ENCODE results near the gene GREM1. TPM values are rescaled to one million over a fixed set of nuclear protein-coding genes. Genes with fewer than 3 reads are reported as not detected.

Gene GREM1
- total RNA-seq, 2 donors from 2014 or later: 0.62 to 2.7 TPM

- no peak overlapping the region for H3K27ac ChIP-seq (ENCODE audit: low read depth, low read length)
- H3K27ac Mint-ChIP-seq: no peak overlapping the region
- H3K27me3 ChIP-seq (ENCODE audit: control insufficient read depth, insufficient read depth, low read length, poor library complexity, severe bottlenecking): no peaks in the 10 kb centered on the region
- no peaks in the 10 kb centered on the region for H3K36me3 Mint-ChIP-seq (ENCODE audit: low read depth)
- H3K9ac ChIP-seq (ENCODE audit: extremely low read depth, low read length, poor library complexity, severe bottlenecking): no peak overlapping the region
- 95% methylated on average over 2 of the region's 2 CpGs; no CpG with 5 or more reads in 1 of the 2 experiments for WGBS, 2 experiments (ENCODE audit: insufficient coverage in 1 of 2, insufficient read length in 1 of 2)
- H3K27me3 Mint-ChIP-seq (ENCODE audit: insufficient read depth): peaks cover 3% of the 10 kb centered on the region
- H3K9me3 Mint-ChIP-seq: peaks cover 3% of the 10 kb centered on the region
- no peaks in the 10 kb centered on the region for H3K36me3 ChIP-seq (ENCODE audit: control insufficient read depth, insufficient read depth, low read length)
- no peaks in the 10 kb centered on the region for H3K9me3 ChIP-seq (ENCODE audit: control insufficient read depth, low read length)
- no peak for DNase-seq
- no peaks in the 10 kb centered on the region for H3K4me1 ChIP-seq (ENCODE audit: control insufficient read depth, insufficient read depth, low read length)
- H3K4me3 Mint-ChIP-seq: no peak overlapping the region
- no peak overlapping the region for H3K4me3 ChIP-seq (ENCODE audit: low read length)
- peaks cover 4% of the 10 kb centered on the region for H3K4me1 Mint-ChIP-seq
- TF ChIP-seq, protein P1, sequence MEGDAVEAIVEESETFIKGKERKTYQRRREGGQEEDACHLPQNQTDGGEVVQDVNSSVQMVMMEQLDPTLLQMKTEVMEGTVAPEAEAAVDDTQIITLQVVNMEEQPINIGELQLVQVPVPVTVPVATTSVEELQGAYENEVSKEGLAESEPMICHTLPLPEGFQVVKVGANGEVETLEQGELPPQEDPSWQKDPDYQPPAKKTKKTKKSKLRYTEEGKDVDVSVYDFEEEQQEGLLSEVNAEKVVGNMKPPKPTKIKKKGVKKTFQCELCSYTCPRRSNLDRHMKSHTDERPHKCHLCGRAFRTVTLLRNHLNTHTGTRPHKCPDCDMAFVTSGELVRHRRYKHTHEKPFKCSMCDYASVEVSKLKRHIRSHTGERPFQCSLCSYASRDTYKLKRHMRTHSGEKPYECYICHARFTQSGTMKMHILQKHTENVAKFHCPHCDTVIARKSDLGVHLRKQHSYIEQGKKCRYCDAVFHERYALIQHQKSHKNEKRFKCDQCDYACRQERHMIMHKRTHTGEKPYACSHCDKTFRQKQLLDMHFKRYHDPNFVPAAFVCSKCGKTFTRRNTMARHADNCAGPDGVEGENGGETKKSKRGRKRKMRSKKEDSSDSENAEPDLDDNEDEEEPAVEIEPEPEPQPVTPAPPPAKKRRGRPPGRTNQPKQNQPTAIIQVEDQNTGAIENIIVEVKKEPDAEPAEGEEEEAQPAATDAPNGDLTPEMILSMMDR (conservative IDR thresholded peaks at IDR 0.05): no peak
These were observed 25.5 kb upstream of the GREM1 start for GRCh38 chr15:32692286-32692685.

GRCh38 chr15:32694222-32694983, 23.4 kb upstream of the GREM1 start:
- peaks cover 2% of the 10 kb centered on the region for H3K9me3 Mint-ChIP-seq
- peaks cover 3% of the 10 kb centered on the region for H3K27me3 Mint-ChIP-seq (ENCODE audit: insufficient read depth)
- no peak overlapping the region for H3K4me3 ChIP-seq (ENCODE audit: low read length)
- TF ChIP-seq, protein P1 (conservative IDR thresholded peaks at IDR 0.05): no peak
- no peak overlapping the region for H3K4me3 Mint-ChIP-seq
- H3K36me3 ChIP-seq (ENCODE audit: control insufficient read depth, insufficient read depth, low read length): no peaks in the 10 kb centered on the region
- DNase-seq: no peak
- peaks cover 12% of the 10 kb centered on the region for H3K4me1 Mint-ChIP-seq
- H3K27me3 ChIP-seq (ENCODE audit: control insufficient read depth, insufficient read depth, low read length, poor library complexity, severe bottlenecking): no peaks in the 10 kb centered on the region
- no peaks in the 10 kb centered on the region for H3K4me1 ChIP-seq (ENCODE audit: control insufficient read depth, insufficient read depth, low read length)
- H3K27ac Mint-ChIP-seq: no peak overlapping the region
- H3K9me3 ChIP-seq (ENCODE audit: control insufficient read depth, low read length): no peaks in the 10 kb centered on the region
- no peak overlapping the region for H3K9ac ChIP-seq (ENCODE audit: extremely low read depth, low read length, poor library complexity, severe bottlenecking)
- H3K27ac ChIP-seq (ENCODE audit: low read depth, low read length): no peak overlapping the region
- no peaks in the 10 kb centered on the region for H3K36me3 Mint-ChIP-seq (ENCODE audit: low read depth)
- WGBS, 2 experiments (ENCODE audit: insufficient coverage in 1 of 2, insufficient read length in 1 of 2): 96 to 100% methylated on average over 3 of the region's 3 CpGs

- WGBS, 2 experiments (ENCODE audit: insufficient coverage in 1 of 2, insufficient read length in 1 of 2): 66 to 87% methylated on average over 3 to 5 of the region's 5 CpGs
- Histone ChIP-seq H3K27me3 (ENCODE audit: control insufficient read depth, insufficient read depth, low read length, poor library complexity, severe bottlenecking) (no peaks in the 10 kb centered on the region), H3K9me3 (ENCODE audit: control insufficient read depth, low read length) (no peaks in the 10 kb centered on the region), H3K27ac (ENCODE audit: low read depth, low read length) (no peak overlapping the region), H3K9ac (ENCODE audit: extremely low read depth, low read length, poor library complexity, severe bottlenecking) (no peak overlapping the region), H3K4me3 (ENCODE audit: low read length) (no peak overlapping the region), H3K4me1 (ENCODE audit: control insufficient read depth, insufficient read depth, low read length) (no peaks in the 10 kb centered on the region), H3K36me3 (ENCODE audit: control insufficient read depth, insufficient read depth, low read length) (no peaks in the 10 kb centered on the region)
- H3K36me3 Mint-ChIP-seq (ENCODE audit: low read depth): no peaks in the 10 kb centered on the region
- H3K9me3 Mint-ChIP-seq: peaks cover 2% of the 10 kb centered on the region
- peaks cover 8% of the 10 kb centered on the region for H3K4me1 Mint-ChIP-seq
- no peak overlapping the region for H3K4me3 Mint-ChIP-seq
- no peaks in the 10 kb centered on the region for H3K27me3 Mint-ChIP-seq (ENCODE audit: insufficient read depth)
- TF ChIP-seq, protein P1 (conservative IDR thresholded peaks at IDR 0.05): no peak
- no peak overlapping the region for H3K27ac Mint-ChIP-seq
- peak; percentile 68 for DNase-seq
These were observed 18.9 kb upstream of the GREM1 start for GRCh38 chr15:32698773-32699390.
